AML-193 (cell line): ENCODE data around the gene NMNAT3.

Experiments used
- DNase-seq, 2 experiments: peaks; one replicate each; lab custom pipeline; 2025; lab: John Stamatoyannopoulos, UW

The NMNAT3 gene

GRCh38 chr3:139677388-139678155, at the start of gene NMNAT3:
Gene NMNAT3 (minus strand): TSS chr3:139677972. CDS start chr3:139627724, 50,248 bp downstream.
- peak; percentile 83 for DNase-seq

GRCh38 chr3:139721370-139721769, 43.6 kb upstream of the NMNAT3 start:
- DNase-seq = no peak

- DNase-seq = no peak
Measured at GRCh38 chr3:139718415-139718814, 40.6 kb upstream of the NMNAT3 start.

GRCh38 chr3:139716908-139717485, 39.2 kb upstream of the NMNAT3 start:
- no peak for DNase-seq

GRCh38 chr3:139715743-139716360, 38.1 kb upstream of the NMNAT3 start:
- no peak for DNase-seq

- no peak for DNase-seq
Measured at GRCh38 chr3:139715166-139715565, 37.4 kb upstream of the NMNAT3 start.

- DNase-seq = no peak
Measured at GRCh38 chr3:139710212-139710611, 32.4 kb upstream of the NMNAT3 start.

- DNase-seq = no peak
Measured at GRCh38 chr3:139705631-139706030, 27.9 kb upstream of the NMNAT3 start.

GRCh38 chr3:139696314-139696604, 18.5 kb upstream of the NMNAT3 start:
- no peak for DNase-seq

GRCh38 chr3:139695426-139696313, 17.9 kb upstream of the NMNAT3 start:
- DNase-seq = no peak

GRCh38 chr3:139695007-139695406, 17.2 kb upstream of the NMNAT3 start:
- no peak for DNase-seq

GRCh38 chr3:139694542-139694941, 16.8 kb upstream of the NMNAT3 start:
- no peak for DNase-seq

- no peak for DNase-seq
Measured at GRCh38 chr3:139691619-139692018, 13.8 kb upstream of the NMNAT3 start.

- DNase-seq = no peak
Measured at GRCh38 chr3:139689708-139690228, 12.0 kb upstream of the NMNAT3 start.

- DNase-seq = no peak
Measured at GRCh38 chr3:139689122-139689521, 11.3 kb upstream of the NMNAT3 start.

GRCh38 chr3:139687431-139687830, 9.7 kb upstream of the NMNAT3 start:
- peak; percentile 39 to 41 for DNase-seq

- no peak for DNase-seq
Measured at GRCh38 chr3:139686624-139687023, 8.9 kb upstream of the NMNAT3 start.

- DNase-seq = no peak
Measured at GRCh38 chr3:139686206-139686605, 8.4 kb upstream of the NMNAT3 start.

GRCh38 chr3:139679220-139679775, 1.5 kb upstream of the NMNAT3 start:
- peak; percentile 58 to 59 for DNase-seq

- DNase-seq = peak; percentile 55 to 68
Measured at GRCh38 chr3:139676632-139677387, 962 bp downstream of the NMNAT3 start.

- no peak for DNase-seq
Measured at GRCh38 chr3:139676108-139676507, 1.7 kb downstream of the NMNAT3 start.
